ENCODE measurements around the gene EIF5. TPM values are rescaled to one million over a fixed set of nuclear protein-coding genes. Genes with fewer than 3 reads are reported as not detected.

The EIF5 gene
- total RNA-seq, 2 donors from 2014 or later: 196 to 296 TPM

DNA sequence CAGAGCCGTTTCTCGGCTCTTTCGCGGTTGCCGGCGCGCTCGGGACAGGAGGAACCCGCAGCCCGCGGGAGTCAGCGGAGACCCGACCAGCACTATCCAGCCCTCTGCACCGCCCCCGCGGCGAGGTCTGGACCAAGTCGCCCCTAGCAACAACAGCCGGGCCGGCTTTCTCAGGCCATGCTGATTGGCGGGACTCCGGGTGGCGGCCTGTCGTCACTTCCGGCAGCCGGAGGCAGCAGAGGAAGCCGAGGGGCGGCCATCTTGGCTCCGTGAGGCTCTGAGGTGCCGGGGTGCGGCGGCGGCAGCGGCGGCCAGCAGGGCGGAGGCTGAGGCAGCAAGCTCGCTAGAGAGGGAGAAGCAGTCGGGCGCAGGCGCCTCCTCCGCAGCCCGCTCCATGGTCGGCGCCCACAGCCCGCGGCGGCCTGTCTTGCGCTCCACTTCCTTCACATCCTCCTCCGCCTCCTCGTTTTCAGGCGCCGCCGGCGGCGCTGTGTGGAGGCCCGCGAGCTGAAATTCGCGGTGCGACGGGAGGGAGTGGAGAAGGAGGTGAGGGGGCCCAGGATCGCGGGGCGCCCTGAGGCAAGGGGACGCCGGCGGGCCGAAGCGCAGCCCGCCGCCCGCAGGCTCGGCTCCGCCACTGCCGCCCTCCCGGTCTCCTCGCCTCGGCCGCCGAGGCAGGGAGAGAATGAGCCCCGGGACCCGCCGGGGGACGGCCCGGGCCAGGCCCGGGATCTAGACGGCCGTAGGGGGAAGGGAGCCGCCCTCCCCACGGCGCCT lies 51.3 kb downstream of the EIF5 start, which contains the start of gene MARK3:
Gene MARK3, plus strand, starts transcription at position 264 of the 777 bp plus-strand sequence. CDS start 615 bp downstream, outside the sequence.
- Mint-ChIP-seq H3K4me3 (peak within 1 kb of the TSS; percentile 97), H3K27me3 (peaks cover 4% of the 10 kb centered on the region), H3K27ac (peak within 1 kb of the TSS; percentile 94), H3K9me3 (no peaks in the 10 kb centered on the region), H3K36me3 (ENCODE audit: low read depth) (peaks cover 24% of the 10 kb centered on the region), H3K4me1 (peaks cover 19% of the 10 kb centered on the region)
- peak; percentile 97 for ATAC-seq (replicated peaks)

DNA sequence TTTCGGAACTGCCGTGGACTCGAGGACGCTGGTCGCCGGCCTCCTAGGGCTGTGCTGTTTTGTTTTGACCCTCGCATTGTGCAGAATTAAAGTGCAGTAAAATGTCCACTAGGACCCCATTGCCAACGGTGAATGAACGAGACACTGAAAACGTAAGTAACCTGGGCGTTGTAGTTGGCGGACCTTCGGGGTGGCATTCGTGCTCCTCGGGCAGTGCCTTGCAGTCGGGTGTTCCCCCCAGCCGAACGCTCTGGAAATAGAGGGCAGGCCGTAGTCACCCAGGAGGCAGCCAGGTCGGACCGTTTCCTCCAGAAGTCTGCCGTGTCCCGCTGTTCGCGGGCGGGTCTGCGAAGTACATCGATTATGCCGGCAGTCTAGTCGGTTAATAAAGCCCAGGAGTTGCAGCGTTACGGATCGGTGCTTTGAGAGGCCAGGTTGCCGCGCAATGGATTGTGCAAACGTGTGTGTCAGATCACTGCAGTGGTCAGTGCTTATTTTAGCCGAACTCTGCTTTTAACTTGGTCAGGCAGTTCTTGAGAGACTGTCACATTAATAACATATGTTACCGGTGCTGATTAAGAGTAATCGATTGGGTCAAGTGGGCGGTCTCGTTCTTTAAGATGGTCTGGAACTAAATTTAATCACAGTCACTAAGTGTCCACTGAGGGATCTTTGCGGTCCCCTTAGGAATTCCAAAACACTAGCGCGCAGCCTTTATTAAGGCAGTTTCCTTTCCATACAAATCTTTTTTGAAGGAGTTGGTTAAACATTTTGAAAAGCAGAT lies 52.1 kb downstream of the EIF5 start:
- Mint-ChIP-seq H3K4me3 (peak overlapping the region; percentile 97), H3K27ac (peak overlapping the region; percentile 94), H3K27me3 (no peaks in the 10 kb centered on the region), H3K9me3 (no peaks in the 10 kb centered on the region), H3K4me1 (peaks cover 19% of the 10 kb centered on the region), H3K36me3 (ENCODE audit: low read depth) (peaks cover 24% of the 10 kb centered on the region)
- ATAC-seq (replicated peaks): no peak

DNA sequence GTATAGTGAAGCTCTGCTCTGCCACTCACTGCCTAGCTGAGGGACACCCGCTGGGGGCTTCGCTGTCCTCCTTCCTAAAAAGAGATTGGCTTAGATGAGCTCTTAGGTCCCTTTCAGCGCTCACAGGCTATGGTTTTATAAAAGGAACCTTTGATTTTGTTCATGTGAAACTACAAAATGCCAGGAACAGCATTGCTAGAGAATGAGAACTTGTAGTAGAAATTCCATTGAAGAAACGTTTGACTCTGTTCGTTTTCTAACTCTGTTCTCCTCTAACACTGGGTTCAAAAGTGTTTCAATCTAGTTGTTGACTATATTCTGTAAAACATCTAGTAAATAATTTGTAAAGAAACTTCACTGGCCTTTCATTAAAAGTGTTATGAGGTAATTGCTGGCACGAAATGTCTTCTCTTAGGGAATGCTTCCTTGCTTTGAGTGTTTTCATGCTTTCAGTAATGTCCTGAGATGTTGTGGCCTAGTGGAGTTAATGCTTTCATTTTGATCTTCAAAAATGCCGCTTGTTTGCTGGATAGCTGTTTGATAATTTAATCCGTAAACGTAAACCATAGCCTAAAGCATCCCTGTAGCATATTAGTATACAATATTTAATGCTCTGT lies 52.8 kb downstream of the EIF5 start:
- Mint-ChIP-seq H3K27ac (peak overlapping the region; percentile 94), H3K36me3 (ENCODE audit: low read depth) (peaks cover 24% of the 10 kb centered on the region), H3K27me3 (no peaks in the 10 kb centered on the region), H3K9me3 (no peaks in the 10 kb centered on the region), H3K4me1 (peaks cover 18% of the 10 kb centered on the region), H3K4me3 (peak overlapping the region; percentile 97)
- ATAC-seq (replicated peaks): no peak

DNA sequence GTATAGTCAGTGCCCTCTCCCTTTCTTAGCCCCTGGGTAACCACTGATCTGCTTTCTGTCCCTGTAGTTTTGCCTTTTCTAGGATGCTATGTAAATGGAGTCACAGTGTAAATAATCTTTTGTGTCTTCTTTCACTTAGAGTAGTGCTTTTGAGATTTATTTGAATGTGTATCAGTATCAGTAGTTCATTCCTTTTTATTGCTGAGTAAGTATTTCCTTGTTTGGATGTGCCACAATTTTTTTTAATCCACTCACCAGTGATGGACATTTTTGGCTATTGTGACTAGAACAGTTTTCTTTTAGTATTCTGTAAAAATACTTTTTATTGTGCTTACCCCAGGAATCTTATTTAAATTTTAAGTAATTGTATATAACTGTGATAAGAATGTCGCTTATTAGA lies 54.6 kb downstream of the EIF5 start:
- ATAC-seq (replicated peaks): no peak
- Mint-ChIP-seq H3K4me3 (peak overlapping the region; percentile 97), H3K4me1 (peaks cover 12% of the 10 kb centered on the region), H3K27ac (peak overlapping the region; percentile 7), H3K9me3 (no peaks in the 10 kb centered on the region), H3K27me3 (no peaks in the 10 kb centered on the region), H3K36me3 (ENCODE audit: low read depth) (peaks cover 24% of the 10 kb centered on the region)

DNA sequence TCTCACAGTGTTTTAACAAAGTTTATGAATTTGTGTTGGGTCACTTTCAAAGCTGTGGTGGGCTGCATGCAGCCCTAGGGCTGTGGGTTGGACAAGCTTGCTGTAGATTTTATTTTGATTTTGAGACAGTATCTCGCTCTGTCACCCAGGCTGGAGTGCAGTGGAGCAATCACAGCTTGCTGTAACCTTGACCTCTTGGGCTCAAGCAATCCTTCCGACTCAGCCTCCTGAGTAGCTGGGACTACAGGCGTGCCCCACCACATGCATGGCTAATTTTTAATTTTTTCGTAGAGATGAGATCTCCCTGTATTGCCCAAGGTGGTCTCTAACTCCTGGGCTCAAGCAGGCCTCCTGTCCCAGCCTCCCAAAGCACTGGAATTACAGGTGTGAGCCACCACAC lies 56.6 kb downstream of the EIF5 start:
- Mint-ChIP-seq H3K4me1 (peaks cover 25% of the 10 kb centered on the region), H3K4me3 (no peak overlapping the region), H3K9me3 (no peaks in the 10 kb centered on the region), H3K27me3 (no peaks in the 10 kb centered on the region), H3K36me3 (ENCODE audit: low read depth) (peaks cover 24% of the 10 kb centered on the region), H3K27ac (no peak overlapping the region)
- ATAC-seq (replicated peaks): no peak

DNA sequence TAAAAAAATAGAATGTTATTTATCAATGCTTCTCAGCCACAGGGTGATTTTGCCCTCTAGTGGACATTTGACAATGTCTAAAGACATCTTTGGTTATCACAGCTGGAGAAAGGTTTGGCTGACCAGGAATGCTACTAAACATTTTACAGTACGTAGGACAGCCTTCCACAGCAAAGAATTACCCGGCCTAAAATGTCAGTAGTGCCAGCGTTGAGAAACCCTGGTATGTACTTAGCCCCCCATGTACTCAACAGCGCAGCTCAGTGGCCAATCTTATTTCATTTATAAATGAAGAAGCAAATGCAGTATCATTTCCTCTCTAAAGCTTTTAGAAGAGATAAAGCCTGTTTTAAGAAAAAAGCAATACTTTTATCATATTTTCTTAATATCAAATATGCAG lies 57.0 kb downstream of the EIF5 start:
- H3K27me3 Mint-ChIP-seq: no peaks in the 10 kb centered on the region
- H3K4me1 Mint-ChIP-seq: peaks cover 29% of the 10 kb centered on the region
- H3K36me3 Mint-ChIP-seq (ENCODE audit: low read depth): peaks cover 21% of the 10 kb centered on the region
- H3K4me3 Mint-ChIP-seq: no peak overlapping the region
- peak; percentile 43 for ATAC-seq (replicated peaks)
- H3K9me3 Mint-ChIP-seq: no peaks in the 10 kb centered on the region
- H3K27ac Mint-ChIP-seq: no peak overlapping the region

DNA sequence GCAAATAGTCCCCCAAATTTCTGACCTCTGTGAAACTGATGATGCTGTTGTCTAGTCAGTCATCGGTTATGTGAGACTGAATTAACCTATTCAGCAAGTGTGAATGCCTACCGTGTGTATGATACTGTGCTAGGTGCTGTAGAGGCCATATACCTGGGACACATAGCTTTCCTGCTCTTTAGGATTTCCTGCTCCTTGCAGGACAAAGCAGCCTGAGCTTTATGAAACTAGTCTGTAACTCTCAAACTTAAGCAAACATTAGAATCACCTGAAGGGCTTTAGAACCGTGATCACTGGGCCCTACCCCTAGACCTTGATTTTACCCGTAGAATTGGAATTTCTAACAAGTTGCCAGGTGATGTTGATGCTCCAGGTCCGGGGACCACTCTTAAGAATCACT lies 58.1 kb downstream of the EIF5 start:
- Mint-ChIP-seq H3K4me1 (peaks cover 34% of the 10 kb centered on the region), H3K36me3 (ENCODE audit: low read depth) (peaks cover 14% of the 10 kb centered on the region), H3K27me3 (no peaks in the 10 kb centered on the region), H3K9me3 (no peaks in the 10 kb centered on the region), H3K27ac (no peak overlapping the region), H3K4me3 (no peak overlapping the region)
- ATAC-seq (replicated peaks): no peak

DNA sequence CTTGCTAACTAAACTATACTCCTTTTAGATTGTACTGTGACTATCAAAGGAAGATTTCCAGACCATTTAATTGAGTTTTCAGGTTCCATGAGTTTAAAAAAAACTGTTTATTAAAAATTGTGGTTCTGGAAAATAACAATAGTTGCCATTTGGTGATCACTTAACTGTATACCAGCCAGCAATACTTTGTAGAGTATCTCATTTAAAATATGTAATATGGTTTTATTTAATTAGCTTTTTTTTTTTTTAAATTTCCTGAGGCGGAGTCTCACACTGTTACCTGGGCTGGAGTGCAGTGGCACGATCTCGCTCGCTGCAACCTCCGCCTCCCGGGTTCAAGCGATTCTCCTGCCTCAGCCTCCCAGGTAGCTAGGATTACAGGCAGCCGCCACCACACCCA lies 58.5 kb downstream of the EIF5 start:
- H3K27me3 Mint-ChIP-seq: no peaks in the 10 kb centered on the region
- ATAC-seq (replicated peaks): no peak
- peaks cover 12% of the 10 kb centered on the region for H3K36me3 Mint-ChIP-seq (ENCODE audit: low read depth)
- peaks cover 34% of the 10 kb centered on the region for H3K4me1 Mint-ChIP-seq
- H3K9me3 Mint-ChIP-seq: no peaks in the 10 kb centered on the region
- H3K27ac Mint-ChIP-seq: no peak overlapping the region
- H3K4me3 Mint-ChIP-seq: no peak overlapping the region

DNA sequence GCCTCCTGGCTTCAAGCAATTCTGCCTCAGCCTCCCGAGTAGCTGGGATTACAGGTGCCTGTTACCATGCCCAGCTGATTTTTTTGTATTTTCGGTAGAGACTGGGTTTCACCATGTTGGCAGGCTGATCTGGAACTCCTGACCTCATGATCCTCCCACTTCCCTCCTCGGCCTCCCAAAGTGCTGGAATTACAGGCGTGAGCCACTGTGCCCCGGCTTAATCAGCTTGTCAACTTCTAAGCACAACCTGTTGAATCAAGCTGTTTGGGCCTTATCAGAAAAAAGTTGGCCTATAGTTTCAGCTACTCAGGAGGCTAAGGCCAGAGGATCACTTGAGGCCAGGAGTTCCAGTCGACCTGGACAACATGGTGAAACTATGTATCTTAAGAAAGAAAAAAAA lies 59.0 kb downstream of the EIF5 start:
- H3K36me3 Mint-ChIP-seq (ENCODE audit: low read depth): peaks cover 12% of the 10 kb centered on the region
- H3K4me3 Mint-ChIP-seq: no peak overlapping the region
- no peaks in the 10 kb centered on the region for H3K9me3 Mint-ChIP-seq
- no peak for ATAC-seq (replicated peaks)
- H3K4me1 Mint-ChIP-seq: peaks cover 38% of the 10 kb centered on the region
- no peaks in the 10 kb centered on the region for H3K27me3 Mint-ChIP-seq
- H3K27ac Mint-ChIP-seq: no peak overlapping the region

DNA sequence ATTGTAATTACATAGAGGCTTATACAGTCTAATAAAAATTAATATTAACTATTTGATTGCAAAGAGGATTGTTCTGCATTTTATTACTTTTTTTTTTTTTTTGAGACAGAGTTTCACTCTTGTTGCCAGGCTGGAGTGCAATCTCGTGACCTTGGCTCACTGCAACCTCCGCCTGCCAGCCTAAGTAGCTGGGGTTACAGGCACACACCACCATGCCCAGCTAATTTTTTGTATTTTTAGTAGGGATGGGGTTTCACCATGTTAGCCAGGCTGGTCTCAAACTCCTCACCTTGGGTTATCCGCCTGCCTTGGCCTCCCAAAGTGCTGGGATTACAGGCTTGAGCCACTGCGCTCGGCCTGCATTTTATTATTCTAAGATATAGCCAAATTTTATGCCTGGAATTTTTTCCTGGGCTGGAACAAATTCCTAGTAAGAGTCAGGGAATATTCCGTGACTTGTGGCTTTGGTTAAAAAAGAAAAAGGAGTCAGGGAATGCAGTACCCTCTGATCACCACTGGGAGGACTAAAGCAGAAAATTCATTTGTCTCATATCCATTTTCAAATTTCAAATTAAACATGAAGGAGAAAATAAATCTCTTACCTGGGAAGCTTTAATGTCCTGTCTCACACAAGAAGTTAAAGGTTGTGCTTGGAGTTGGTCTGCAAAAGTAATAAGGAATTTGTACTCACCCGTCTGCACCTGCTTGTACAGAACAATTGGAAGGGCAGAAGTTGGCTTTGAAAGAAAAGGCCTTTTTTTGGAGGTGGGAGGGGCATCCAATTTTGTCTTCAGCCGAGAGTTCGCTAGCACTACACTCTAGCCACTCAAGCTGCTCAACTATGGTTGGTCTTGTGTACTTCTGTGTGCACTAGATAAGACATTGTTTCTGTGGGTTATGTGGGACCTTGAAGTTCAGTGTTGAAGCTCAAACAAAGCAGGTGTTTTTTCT lies 59.9 kb downstream of the EIF5 start:
- Mint-ChIP-seq H3K36me3 (ENCODE audit: low read depth) (peaks cover 5% of the 10 kb centered on the region), H3K9me3 (no peaks in the 10 kb centered on the region), H3K27me3 (no peaks in the 10 kb centered on the region), H3K4me3 (peak overlapping the region; percentile 46), H3K27ac (peak overlapping the region; percentile 66), H3K4me1 (peaks cover 36% of the 10 kb centered on the region)
- ATAC-seq (replicated peaks): no peak

Other genes with a start within 250 kb of the EIF5 start
- not detected for gene EXOC3L4, start 239.5 kb upstream of the EIF5 start, total RNA-seq
- 1 to 10 TPM; 3.0 to 4.0 TPM for gene TNFAIP2, start 210.8 kb upstream of the EIF5 start, total RNA-seq
- gene MARK3, start 51.2 kb downstream of the EIF5 start, total RNA-seq: 10 to 100 TPM; 61.2 to 80.8 TPM
- 10 to 100 TPM in 1 of 2 donors, 1 to 10 TPM in 1; 4.5 to 13.4 TPM for gene CKB, start 188.6 kb downstream of the EIF5 start, total RNA-seq
- 10 to 100 TPM in 1 of 2 donors, 1 to 10 TPM in 1; 7.0 to 17.2 TPM for gene TRMT61A, start 195.0 kb downstream of the EIF5 start, total RNA-seq
- gene BAG5, start 228.4 kb downstream of the EIF5 start, total RNA-seq: 10 to 100 TPM; 21.0 to 33.2 TPM
- 10 to 100 TPM; 30.9 to 39.9 TPM for gene COA8, start 228.7 kb downstream of the EIF5 start, total RNA-seq